Liver (tissue), 9 donors: ENCODE data around the gene ERBB3. TPM values are rescaled to one million over a fixed set of nuclear protein-coding genes. Genes with fewer than 3 reads are reported as not detected.
A peak's percentile ranks its signal among the peaks of the same experiment; 100 is the strongest.

Experiments
- DNase-seq: peaks from one replicate; pipeline ENCODE4 v3.0.0-alpha.2; 2017; ENCODE audit warnings: low spot score
- H3K27ac ChIP-seq, 2 donors: one replicate each; pipeline ENCODE4 v1.7.0; 2013; ENCODE audit warnings: inconsistent platforms in 2 of 2, low read length in 2 of 2, control low read depth in 1 of 2, low read depth in 1 of 2, mild to moderate bottlenecking in 1 of 2
- H3K27me3 ChIP-seq, 4 donors: one replicate each; pipeline versions ENCODE4 v1.6.1 to v1.7.0; 2013; ENCODE audit warnings: low read length in 3 of 4, inconsistent platforms in 1 of 4, mild to moderate bottlenecking in 1 of 4, moderate library complexity in 1 of 4; ENCODE audit not compliant: control insufficient read depth in 4 of 4, insufficient read depth in 4 of 4
- H3K36me3 ChIP-seq, 4 donors: one replicate each; pipeline versions ENCODE4 v1.6.1 to v1.7.0; 2013; ENCODE audit warnings: low read length in 3 of 4, mild to moderate bottlenecking in 3 of 4, low read depth in 1 of 4, moderate library complexity in 1 of 4; ENCODE audit not compliant: control insufficient read depth in 4 of 4, insufficient read depth in 3 of 4
- H3K4me1 ChIP-seq, 4 donors: one replicate each; pipeline versions ENCODE4 v1.6.1 to v1.7.0; 2013; ENCODE audit warnings: low read length in 3 of 4, mild to moderate bottlenecking in 3 of 4, moderate library complexity in 1 of 4; ENCODE audit not compliant: control insufficient read depth in 4 of 4, insufficient read depth in 4 of 4
- H3K4me3 ChIP-seq, 3 donors: one replicate each; pipeline versions ENCODE4 v1.6.1 to v1.7.0; 2013; ENCODE audit warnings: low read length in 3 of 3, control low read depth in 1 of 3, low read depth in 1 of 3, mild to moderate bottlenecking in 1 of 3
- H3K9ac ChIP-seq, 2 donors: one replicate each; pipeline ENCODE4 v1.7.0; 2013; ENCODE audit warnings: low read length in 2 of 2, mild to moderate bottlenecking in 2 of 2, moderate library complexity in 2 of 2, control low read depth in 1 of 2, low read depth in 1 of 2
- H3K9me3 ChIP-seq, 4 donors: one replicate each; pipeline versions ENCODE4 v1.6.1 to v1.7.0; 2013; ENCODE audit warnings: low read length in 3 of 4; ENCODE audit not compliant: control insufficient read depth in 4 of 4
- EGR1 ChIP-seq, 2 donors: IDR thresholded peaks; 2 replicates each; pipeline ENCODE4 v1.6.1; 2016 to 2018; ENCODE audit warnings: antibody characterized with exemption in 2 of 2, low read depth in 2 of 2
- FOXA1 ChIP-seq: IDR thresholded peaks from 2 replicates; pipeline ENCODE4 v1.6.1; 2016; ENCODE audit warnings: antibody characterized with exemption
- FOXA2 ChIP-seq: IDR thresholded peaks from 2 replicates; pipeline ENCODE4 v1.6.1; 2016; ENCODE audit warnings: antibody characterized with exemption
- GABPA ChIP-seq, 2 donors: IDR thresholded peaks in 1 of 2; conservative IDR thresholded peaks in 1 of 2; 2 replicates each; pipeline ENCODE4 v1.6.1; 2016; ENCODE audit warnings: antibody characterized with exemption in 2 of 2, mild to moderate bottlenecking in 1 of 2, moderate library complexity in 1 of 2
- HNF4A ChIP-seq, 2 donors: conservative IDR thresholded peaks; 2 replicates each; pipeline ENCODE4 v1.6.1; 2016; ENCODE audit warnings: antibody characterized with exemption in 2 of 2, mild to moderate bottlenecking in 2 of 2
- HNF4G ChIP-seq: IDR thresholded peaks from 2 replicates; pipeline ENCODE4 v1.6.1; 2016; ENCODE audit warnings: antibody characterized with exemption
- JUND ChIP-seq, 2 donors: IDR thresholded peaks; 2 replicates each; pipeline ENCODE4 v1.6.1; 2016; ENCODE audit warnings: antibody characterized with exemption in 2 of 2
- NR2F2 ChIP-seq: IDR thresholded peaks from 2 replicates; pipeline ENCODE4 v1.6.1; 2016; ENCODE audit warnings: antibody characterized with exemption
- RAD21 ChIP-seq, 2 donors: IDR thresholded peaks; 2 replicates each; pipeline ENCODE4 v1.6.1; 2016; ENCODE audit warnings: antibody characterized with exemption in 2 of 2, mild to moderate bottlenecking in 2 of 2
- RXRA ChIP-seq, 2 donors: IDR thresholded peaks; 2 replicates each; pipeline ENCODE4 v1.6.1; 2017 to 2018; ENCODE audit warnings: antibody characterized with exemption in 2 of 2, mild to moderate bottlenecking in 1 of 2
- SP1 ChIP-seq: IDR thresholded peaks from 2 replicates; pipeline ENCODE4 v1.6.1; 2018; ENCODE audit warnings: antibody characterized with exemption, mild to moderate bottlenecking
- TAF1 ChIP-seq: conservative IDR thresholded peaks from 2 replicates; pipeline ENCODE4 v1.6.1; 2016; ENCODE audit warnings: antibody characterized with exemption, mild to moderate bottlenecking
- YY1 ChIP-seq: IDR thresholded peaks from 2 replicates; pipeline ENCODE4 v1.6.1; 2016; ENCODE audit warnings: antibody characterized with exemption, mild to moderate bottlenecking
- WGBS: extraction: QIAGEN DNeasy Blood & Tissue Kit; methylation state at CpG from one replicate; pipeline ENCODE4 v1.1.7; 2013; 5-methylcytosine and 5-hydroxymethylcytosine counted together
- polyA plus RNA-seq, 2 donors: library from polyadenylated mRNA; stranded (reverse) in 1 of 2; unstranded in 1 of 2; fragments of 200-250 nt in 1 of 2; fragments of >200 nt in 1 of 2; fragmentation: Nextera tagmentation in 1 of 2; extraction: Ambion mirVana in 1 of 2; gene quantifications; one replicate each; pipeline versions ENCODE4 v1.2.1 to v1.2.3, GENCODE V29; 2013 to 2015
- total RNA-seq, 2 donors: library from RNA; depleted of rRNA; stranded (reverse); fragments of >200 nt; gene quantifications; one replicate each; pipeline ENCODE4 v1.2.3, GENCODE V29; 2014
- TF ChIP-seq, protein P1 (sequence below): IDR thresholded peaks from 2 replicates; pipeline ENCODE4 v1.6.1; 2016; ENCODE audit warnings: antibody characterized with exemption
- TF ChIP-seq, protein P2 (sequence below): IDR thresholded peaks from 2 replicates; pipeline ENCODE4 v1.6.1; 2016; ENCODE audit warnings: antibody characterized with exemption
- TF ChIP-seq, protein P3 (sequence below): IDR thresholded peaks from 2 replicates; pipeline ENCODE4 v1.6.1; 2016; ENCODE audit warnings: antibody characterized with exemption
- TF ChIP-seq, protein P4 (sequence below): IDR thresholded peaks from 2 replicates; pipeline ENCODE4 v1.6.1; 2016; ENCODE audit warnings: antibody characterized with exemption, mild to moderate bottlenecking
- TF ChIP-seq, protein P5 (sequence below): fragments of 150-350 bp; IDR thresholded peaks from 2 replicates; pipeline ENCODE4 v1.5.1; 2017; ENCODE audit warnings: improper control_type of control experiment, low read depth, low read length; ENCODE audit not compliant: missing input control
- donor health status: healthy.
- donor health status: healthy.
- donor health status: healthy.
- donor health status: healthy.
- donor health status: healthy.

Gene ERBB3
- total and polyA plus RNA-seq, 4 donors = 32.4 to 141 (median 51.6) TPM

DNA sequence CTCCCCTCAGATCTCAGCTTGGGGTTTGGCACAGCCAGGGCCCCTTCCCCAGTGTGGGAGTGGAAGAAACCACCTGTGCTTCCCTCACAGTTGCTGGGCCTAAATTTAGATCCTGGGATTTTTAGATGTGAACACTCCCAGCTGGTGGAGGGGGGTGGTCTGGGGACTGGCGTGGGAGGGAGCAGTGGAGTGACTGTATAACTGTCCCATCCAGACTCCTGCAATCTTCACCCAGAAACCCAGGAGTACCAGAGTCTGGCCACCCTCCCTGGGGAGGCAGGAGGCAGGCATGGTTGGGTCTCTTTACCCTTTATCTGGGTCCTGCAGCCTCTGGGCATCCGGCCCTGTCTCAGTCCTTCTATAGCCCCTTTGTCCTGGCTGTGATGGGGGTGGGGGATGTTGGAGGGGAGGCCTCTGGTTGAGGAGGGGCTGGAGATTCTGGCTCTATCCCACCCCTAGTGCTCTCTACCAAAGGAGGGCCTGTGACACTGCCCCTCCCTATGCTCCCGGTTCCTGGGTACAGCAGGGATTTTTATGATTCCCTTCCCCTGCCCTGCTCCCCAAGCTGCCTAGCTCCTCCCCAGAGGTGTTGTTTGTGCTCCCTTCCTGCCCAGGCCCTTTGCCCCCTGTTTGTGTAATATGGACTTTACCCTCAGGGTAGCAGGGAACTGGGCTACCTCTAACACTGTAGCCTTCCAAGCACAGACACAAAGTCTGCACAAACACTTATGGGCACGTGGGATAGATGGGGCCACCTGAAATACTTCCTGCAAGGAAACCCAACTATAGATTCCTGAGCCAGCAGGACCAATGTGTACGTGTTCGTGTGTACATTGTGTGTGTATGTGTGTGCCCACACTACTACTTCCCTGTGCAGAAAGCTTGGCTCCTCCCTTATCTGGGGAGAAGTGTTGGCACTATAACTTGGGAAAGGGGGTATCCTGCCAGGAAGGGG, 1.7 kb downstream of the ERBB3 start:
- Histone ChIP-seq H3K27ac (peak overlapping the region; percentile 93 to 99), H3K9me3 (no peaks in the 10 kb centered on the region), H3K4me3 (peak overlapping the region; percentile 59 to 88 (median 84)), H3K36me3 (peaks cover 4 to 18% (median 11%) of the 10 kb centered on the region in 4 donors), H3K4me1 (peaks cover 12 to 42% (median 35%) of the 10 kb centered on the region in 4 donors), H3K27me3 (no peaks in the 10 kb centered on the region), H3K9ac (peak overlapping the region; percentile 87 to 92)
- DNase-seq = peak; percentile 65
- TF ChIP-seq, protein P1, sequence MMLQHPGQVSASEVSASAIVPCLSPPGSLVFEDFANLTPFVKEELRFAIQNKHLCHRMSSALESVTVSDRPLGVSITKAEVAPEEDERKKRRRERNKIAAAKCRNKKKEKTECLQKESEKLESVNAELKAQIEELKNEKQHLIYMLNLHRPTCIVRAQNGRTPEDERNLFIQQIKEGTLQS = peak; percentile 80
- TF ChIP-seq, protein P2, sequence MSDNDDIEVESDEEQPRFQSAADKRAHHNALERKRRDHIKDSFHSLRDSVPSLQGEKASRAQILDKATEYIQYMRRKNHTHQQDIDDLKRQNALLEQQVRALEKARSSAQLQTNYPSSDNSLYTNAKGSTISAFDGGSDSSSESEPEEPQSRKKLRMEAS = peak; percentile 98
- TF ChIP-seq TAF1 (peak; percentile 87), SP1 (peak; percentile 100), HNF4G (peak; percentile 100), HNF4A (conservative IDR thresholded peaks at IDR 0.05) (peak; percentile 100), GABPA (IDR thresholded peaks at IDR 0.05 in 1 of 2, conservative IDR thresholded peaks at IDR 0.05 in 1 of 2) (peak in 1 of 2 donors; percentile 79), RXRA (IDR thresholded peaks at IDR 0.05) (peak; percentile 95 to 97), FOXA2 (peak; percentile 84), JUND (IDR thresholded peaks at IDR 0.05) (peak; percentile 93 to 94), RAD21 (IDR thresholded peaks at IDR 0.05) (peak; percentile 47 to 59), YY1 (peak; percentile 83), FOXA1 (peak; percentile 74), NR2F2 (peak; percentile 92), EGR1 (IDR thresholded peaks at IDR 0.05; ENCODE audit: low read depth in 2 of 2) (peak; percentile 57 to 74)
- TF ChIP-seq, protein P3, sequence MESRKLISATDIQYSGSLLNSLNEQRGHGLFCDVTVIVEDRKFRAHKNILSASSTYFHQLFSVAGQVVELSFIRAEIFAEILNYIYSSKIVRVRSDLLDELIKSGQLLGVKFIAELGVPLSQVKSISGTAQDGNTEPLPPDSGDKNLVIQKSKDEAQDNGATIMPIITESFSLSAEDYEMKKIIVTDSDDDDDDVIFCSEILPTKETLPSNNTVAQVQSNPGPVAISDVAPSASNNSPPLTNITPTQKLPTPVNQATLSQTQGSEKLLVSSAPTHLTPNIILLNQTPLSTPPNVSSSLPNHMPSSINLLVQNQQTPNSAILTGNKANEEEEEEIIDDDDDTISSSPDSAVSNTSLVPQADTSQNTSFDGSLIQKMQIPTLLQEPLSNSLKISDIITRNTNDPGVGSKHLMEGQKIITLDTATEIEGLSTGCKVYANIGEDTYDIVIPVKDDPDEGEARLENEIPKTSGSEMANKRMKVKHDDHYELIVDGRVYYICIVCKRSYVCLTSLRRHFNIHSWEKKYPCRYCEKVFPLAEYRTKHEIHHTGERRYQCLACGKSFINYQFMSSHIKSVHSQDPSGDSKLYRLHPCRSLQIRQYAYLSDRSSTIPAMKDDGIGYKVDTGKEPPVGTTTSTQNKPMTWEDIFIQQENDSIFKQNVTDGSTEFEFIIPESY = peak; percentile 92
- TF ChIP-seq, protein P4, sequence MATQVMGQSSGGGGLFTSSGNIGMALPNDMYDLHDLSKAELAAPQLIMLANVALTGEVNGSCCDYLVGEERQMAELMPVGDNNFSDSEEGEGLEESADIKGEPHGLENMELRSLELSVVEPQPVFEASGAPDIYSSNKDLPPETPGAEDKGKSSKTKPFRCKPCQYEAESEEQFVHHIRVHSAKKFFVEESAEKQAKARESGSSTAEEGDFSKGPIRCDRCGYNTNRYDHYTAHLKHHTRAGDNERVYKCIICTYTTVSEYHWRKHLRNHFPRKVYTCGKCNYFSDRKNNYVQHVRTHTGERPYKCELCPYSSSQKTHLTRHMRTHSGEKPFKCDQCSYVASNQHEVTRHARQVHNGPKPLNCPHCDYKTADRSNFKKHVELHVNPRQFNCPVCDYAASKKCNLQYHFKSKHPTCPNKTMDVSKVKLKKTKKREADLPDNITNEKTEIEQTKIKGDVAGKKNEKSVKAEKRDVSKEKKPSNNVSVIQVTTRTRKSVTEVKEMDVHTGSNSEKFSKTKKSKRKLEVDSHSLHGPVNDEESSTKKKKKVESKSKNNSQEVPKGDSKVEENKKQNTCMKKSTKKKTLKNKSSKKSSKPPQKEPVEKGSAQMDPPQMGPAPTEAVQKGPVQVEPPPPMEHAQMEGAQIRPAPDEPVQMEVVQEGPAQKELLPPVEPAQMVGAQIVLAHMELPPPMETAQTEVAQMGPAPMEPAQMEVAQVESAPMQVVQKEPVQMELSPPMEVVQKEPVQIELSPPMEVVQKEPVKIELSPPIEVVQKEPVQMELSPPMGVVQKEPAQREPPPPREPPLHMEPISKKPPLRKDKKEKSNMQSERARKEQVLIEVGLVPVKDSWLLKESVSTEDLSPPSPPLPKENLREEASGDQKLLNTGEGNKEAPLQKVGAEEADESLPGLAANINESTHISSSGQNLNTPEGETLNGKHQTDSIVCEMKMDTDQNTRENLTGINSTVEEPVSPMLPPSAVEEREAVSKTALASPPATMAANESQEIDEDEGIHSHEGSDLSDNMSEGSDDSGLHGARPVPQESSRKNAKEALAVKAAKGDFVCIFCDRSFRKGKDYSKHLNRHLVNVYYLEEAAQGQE = peak; percentile 92
- TF ChIP-seq, protein P5, sequence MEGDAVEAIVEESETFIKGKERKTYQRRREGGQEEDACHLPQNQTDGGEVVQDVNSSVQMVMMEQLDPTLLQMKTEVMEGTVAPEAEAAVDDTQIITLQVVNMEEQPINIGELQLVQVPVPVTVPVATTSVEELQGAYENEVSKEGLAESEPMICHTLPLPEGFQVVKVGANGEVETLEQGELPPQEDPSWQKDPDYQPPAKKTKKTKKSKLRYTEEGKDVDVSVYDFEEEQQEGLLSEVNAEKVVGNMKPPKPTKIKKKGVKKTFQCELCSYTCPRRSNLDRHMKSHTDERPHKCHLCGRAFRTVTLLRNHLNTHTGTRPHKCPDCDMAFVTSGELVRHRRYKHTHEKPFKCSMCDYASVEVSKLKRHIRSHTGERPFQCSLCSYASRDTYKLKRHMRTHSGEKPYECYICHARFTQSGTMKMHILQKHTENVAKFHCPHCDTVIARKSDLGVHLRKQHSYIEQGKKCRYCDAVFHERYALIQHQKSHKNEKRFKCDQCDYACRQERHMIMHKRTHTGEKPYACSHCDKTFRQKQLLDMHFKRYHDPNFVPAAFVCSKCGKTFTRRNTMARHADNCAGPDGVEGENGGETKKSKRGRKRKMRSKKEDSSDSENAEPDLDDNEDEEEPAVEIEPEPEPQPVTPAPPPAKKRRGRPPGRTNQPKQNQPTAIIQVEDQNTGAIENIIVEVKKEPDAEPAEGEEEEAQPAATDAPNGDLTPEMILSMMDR = no peak
- 19% methylated on average over 6 of the region's 6 CpGs for WGBS
